Vagina (tissue), 2 donors: Measurements from ENCODE around the gene SMPD3.

Experiments used
- CTCF ChIP-seq, 3 experiments: fragments of 450-650 bp in 2 of 3; fragments of 200-600 bp in 1 of 3; sonication (generic) in 1 of 3; IDR thresholded peaks; one replicate each; pipeline ENCODE4 v1.5.1; 2017 to 2019; ENCODE audit warnings: antibody characterized with exemption in 3 of 3, mild to moderate bottlenecking in 2 of 3, moderate library complexity in 2 of 3
- POLR2AphosphoS5 ChIP-seq, 2 donors: sonication (generic); formaldehyde crosslinking; IDR thresholded peaks; one replicate each; pipeline ENCODE4 v1.9.0; 2017; ENCODE audit warnings: antibody characterized with exemption in 2 of 2, mild to moderate bottlenecking in 2 of 2, low read depth in 1 of 2; ENCODE audit not compliant: insufficient read depth in 1 of 2

GRCh38 chr16:68339214-68339613 lies 109.1 kb downstream of the SMPD3 start:
- TF ChIP-seq CTCF (IDR thresholded peaks at IDR 0.05) (no peak), POLR2AphosphoS5 (IDR thresholded peaks at IDR 0.05; ENCODE audit: insufficient read depth in 1 of 2, low read depth in 1 of 2) (no peak)
